HT-29 (cell line): ENCODE results near the gene B3GAT2. TPM values are rescaled to one million over a fixed set of nuclear protein-coding genes. Genes with fewer than 3 reads are reported as not detected.
"Not testable (repeated sequence)": the region's sequence is repeated elsewhere in the genome, so short reads cannot be mapped to it uniquely, and the experiment has no call there.

Experiments
- DNase-seq: peaks from one replicate; pipeline ENCODE4 v3.0.0-alpha.2; 2015; ENCODE audit warnings: low spot score
- total RNA-seq: library from RNA; depleted of rRNA; stranded (reverse); fragments of >200 nt; shearing (Covaris generic); gene quantifications from 2 replicates; pipeline ENCODE4 v1.2.3, GENCODE V29; 2014; rRNA removed

Gene B3GAT2
- not detected in 2 replicates for total RNA-seq

DNA sequence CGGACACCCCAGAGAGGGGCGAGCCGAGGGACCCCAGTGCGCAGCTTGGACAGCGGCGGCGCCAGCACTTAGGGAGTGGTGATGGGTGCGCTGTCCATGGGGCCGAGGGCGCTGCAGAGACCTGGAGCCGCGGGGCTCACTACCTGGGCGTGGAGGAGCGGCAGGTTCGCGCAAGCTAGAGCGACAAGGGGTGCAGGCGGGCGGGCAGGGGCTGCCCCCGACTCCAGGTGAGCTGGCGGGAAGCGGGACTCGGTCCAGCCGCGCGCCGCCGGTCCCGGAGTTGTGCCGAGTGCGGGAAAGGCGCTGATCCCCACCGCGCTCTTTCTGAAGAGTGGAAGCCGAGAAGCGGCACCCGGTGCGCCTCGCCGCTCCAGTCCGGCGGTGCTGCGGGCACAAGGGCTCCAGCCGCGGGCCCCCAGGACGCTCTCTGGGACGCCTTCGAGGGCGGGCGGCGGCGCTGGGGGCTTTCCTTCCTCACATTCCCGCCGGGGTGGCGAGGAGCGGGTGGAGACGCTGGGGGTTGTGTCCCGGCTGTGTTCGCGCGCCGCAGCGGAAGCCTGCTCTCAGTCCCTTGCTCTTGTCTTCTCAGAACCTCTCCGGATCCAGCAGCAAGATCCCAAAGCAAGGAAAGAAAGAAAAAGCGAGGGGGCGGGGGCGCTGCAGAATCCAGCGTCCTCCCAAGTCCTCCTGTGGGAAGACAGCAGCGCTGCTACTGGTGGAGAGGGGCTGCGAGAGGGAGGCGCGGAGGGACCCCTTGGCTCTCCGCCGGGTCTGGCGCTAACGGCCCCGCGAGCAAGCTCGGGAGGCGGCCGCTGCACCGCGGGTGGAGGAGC, at the start of gene B3GAT2:
TSS of gene B3GAT2 (minus strand) at position 610 of the 833 bp plus-strand sequence. CDS start 631 bp downstream, outside the sequence.
- DNase-seq, result no peak

- DNase-seq, result no peak
Observed at GRCh38 chr6:70998148-70998547, 41.3 kb upstream of the B3GAT2 start.

GRCh38 chr6:70997379-70997778, 40.5 kb upstream of the B3GAT2 start:
- DNase-seq, result no peak

- no peak for DNase-seq
Observed at GRCh38 chr6:70996106-70996505, 39.2 kb upstream of the B3GAT2 start.

DNA sequence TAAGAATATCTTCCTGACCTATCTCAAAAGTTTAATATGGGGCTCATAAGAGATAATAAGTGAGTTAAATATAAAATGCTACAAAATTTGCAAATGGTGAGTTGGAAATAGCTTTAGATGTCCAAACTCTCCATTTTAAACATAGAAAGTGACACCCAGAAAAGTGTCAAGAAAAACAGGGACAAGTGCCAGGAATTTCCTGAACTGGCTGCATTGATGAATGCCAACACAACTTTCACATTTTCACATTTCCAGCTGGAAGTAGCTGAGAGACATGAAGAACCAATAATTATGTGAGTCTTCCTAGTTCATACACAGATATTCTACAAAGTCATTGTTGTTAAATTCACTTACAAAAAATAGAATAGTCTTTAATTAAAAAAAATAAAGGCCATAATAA, 38.6 kb upstream of the B3GAT2 start:
- DNase-seq, result no peak

DNA sequence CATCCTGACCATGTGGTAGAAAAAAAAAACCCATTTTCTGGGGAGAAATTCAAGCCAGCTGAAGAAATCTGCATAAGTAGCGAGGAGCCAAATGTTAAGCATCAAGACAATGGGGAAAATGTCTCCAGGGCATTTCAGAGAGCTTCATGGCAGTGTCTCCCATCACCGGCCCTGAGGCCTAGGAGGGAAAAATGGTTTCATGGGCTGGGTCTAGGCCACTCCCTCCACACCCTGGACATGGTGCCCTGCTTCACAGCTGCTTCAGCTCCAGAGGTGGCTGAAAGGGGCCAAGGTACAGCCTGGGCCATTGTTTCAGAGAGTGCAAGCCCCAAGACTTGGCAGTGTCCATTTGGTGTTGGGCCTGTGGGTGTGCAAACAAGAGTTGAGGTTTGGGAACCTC, 34.4 kb upstream of the B3GAT2 start:
- DNase-seq, result no peak

- no peak for DNase-seq
Observed at GRCh38 chr6:70985156-70985555, 28.3 kb upstream of the B3GAT2 start.

DNA sequence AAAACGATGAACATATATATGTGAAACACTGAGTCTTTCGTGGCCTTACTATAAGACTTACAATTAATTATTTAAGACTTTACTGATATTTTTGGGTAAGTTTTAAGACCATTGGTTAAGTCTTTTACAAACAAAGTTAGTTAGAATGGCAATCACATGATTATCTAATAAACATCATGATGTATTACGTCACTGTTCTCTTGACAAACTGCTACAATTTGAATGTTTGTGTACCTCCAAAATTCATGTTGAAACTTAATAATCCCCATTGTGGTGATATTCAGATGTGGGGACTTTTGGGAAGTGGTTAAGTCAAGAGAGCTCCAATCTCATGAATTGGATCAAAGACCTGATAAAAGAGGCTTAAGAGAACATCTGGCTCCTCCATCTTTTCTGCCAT, 25.9 kb upstream of the B3GAT2 start:
- DNase-seq, result no peak

- no peak for DNase-seq
Observed at GRCh38 chr6:70980727-70981126, 23.9 kb upstream of the B3GAT2 start.

DNA sequence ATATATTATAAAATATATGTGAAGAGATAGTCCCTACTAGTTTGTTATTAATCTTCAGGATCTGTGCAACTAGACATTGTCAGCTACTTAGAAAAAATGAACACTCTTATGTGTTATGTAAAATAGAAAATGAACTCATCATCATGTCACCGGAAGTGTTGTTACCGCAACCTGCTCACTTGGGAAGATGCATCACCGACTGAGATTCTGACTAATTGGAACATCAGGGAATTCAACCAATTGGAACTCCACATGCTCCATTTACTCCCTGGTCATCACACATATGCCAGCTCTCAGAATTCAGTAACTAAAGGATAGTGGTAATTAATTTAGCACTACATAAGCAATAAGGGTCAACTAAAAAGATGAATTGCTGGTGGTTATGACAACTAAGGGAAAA, 16.7 kb upstream of the B3GAT2 start:
- DNase-seq, result no peak

- DNase-seq, result no peak
Observed at GRCh38 chr6:70967049-70967448, 10.2 kb upstream of the B3GAT2 start.

DNA sequence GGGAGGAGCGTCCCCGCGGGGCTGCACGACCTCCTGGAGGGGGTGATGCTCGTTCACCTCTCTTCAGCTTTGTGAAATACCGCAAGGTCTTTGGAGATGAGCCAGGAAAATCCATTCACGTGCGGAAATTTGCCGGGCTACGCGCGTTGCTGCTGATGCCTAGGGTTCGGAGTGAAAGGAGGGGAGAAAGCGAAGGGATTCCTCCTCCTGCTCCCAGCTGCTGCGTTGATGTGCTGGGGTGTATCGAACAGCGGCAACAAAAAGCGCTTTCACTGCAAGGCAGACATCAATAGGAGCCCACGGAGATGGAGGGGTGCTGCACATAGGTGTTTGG, 391 bp upstream of the B3GAT2 start:
- no peak for DNase-seq

GRCh38 chr6:70956191-70956450, 739 bp downstream of the B3GAT2 start:
- DNase-seq, result no peak

GRCh38 chr6:70955441-70956190, 1.2 kb downstream of the B3GAT2 start:
- peak; percentile 78 for DNase-seq

DNA sequence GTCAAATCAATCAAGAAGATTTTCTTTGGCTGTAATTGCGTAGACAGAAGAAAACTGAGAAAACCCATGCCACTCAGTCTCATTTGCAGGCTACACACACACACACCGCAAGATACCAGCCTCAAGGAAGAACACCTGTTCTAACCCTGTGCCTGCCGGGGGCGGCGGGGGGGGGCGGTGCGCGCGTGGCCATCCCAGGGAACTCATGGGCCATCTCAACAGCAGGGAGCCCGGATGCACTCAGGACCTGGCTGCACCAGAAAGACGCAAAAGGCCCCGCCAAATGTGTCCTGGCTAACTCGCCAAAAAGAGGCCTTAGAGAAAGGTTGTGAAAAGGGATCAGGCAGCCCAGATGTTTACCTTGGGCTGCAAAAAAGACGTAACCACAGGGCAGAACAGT, 2.1 kb downstream of the B3GAT2 start:
- DNase-seq, result no peak

DNA sequence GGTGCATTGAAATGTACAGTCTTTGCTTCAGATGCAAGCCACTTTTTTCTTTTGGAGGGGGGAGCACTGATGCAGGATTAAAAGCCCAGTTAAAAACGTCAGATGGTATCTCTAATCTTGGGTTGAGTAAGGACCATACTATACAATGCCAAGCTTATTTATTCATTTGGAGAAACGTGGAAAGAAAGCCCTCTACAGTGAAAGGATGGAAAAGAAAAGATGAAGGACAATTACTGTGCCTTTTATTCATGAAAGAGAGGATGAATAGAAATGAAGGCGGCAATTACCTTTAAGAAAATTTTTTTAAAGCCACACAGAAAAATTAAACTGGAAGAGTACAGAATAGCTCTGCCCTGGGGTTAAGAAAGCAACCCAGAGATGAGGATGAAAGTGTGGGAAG, 2.7 kb downstream of the B3GAT2 start:
- DNase-seq, result no peak

- DNase-seq, result no peak
Observed at GRCh38 chr6:70952608-70953165, 4.2 kb downstream of the B3GAT2 start.

GRCh38 chr6:70944321-70944720, 12.5 kb downstream of the B3GAT2 start:
- DNase-seq, result not testable (repeated sequence)

DNA sequence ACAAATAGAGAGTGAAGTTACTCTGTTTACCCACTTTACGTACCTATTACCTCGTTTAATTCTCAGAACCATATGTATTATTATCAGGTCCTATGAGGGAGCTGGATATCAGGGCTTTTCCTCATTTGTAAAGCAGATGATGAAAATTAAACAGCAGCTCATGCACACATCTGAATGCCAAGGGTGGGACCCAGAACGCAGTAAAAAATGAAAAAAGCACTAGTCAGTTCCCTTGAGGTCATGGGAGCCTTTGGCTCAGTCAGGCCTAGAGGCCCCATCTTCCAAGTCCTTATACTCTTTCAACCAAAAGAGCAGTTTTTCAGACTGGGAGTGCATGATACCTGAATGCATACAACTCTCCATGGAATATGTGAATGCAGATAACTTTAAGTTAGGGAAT, 23.0 kb downstream of the B3GAT2 start:
- no peak for DNase-seq

DNA sequence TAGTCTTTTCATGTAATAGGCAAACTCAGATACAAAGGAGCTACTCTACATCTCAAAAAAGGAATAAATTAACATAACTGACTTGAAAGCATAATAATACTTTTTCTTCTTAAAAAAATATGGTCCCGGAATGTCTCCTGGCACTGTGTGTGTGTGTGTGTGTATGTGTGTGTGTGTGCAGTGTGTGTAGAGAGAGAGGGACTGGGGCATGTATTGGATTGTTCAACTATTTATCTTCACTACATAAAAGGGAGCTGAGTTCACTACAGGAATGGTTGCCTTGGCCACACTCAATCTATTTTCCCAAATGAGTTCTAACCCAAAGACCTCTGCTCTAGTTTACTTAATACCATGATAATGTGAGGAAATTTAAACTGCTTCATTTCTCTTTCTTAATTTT, 51.1 kb downstream of the B3GAT2 start:
- no peak for DNase-seq

- no peak for DNase-seq
Observed at GRCh38 chr6:70903665-70904452, 53.0 kb downstream of the B3GAT2 start.

- peak; percentile 22 for DNase-seq
Observed at GRCh38 chr6:70901324-70901723, 55.5 kb downstream of the B3GAT2 start.
